HFFc6 (cell line): Measurements from ENCODE around the gene SIGLECL1. TPM values are rescaled to one million over a fixed set of nuclear protein-coding genes. Genes with fewer than 3 reads are reported as not detected.

Experiments
- DNase-seq: peaks from one replicate; pipeline ENCODE4 v3.0.0-alpha.2; 2018
- H3K27ac Mint-ChIP-seq: 2 replicates; pipeline ENCODE4 v1.8.0; 2020; ENCODE audit warnings: mild to moderate bottlenecking, mixed read lengths
- H3K27me3 Mint-ChIP-seq: 2 replicates; pipeline ENCODE4 v1.8.0; 2021; ENCODE audit warnings: mild to moderate bottlenecking, moderate library complexity, mixed read lengths; ENCODE audit not compliant: insufficient read depth
- H3K36me3 Mint-ChIP-seq: 2 replicates; pipeline ENCODE4 v1.8.0; 2021; ENCODE audit warnings: low read depth, mixed read lengths
- H3K4me1 Mint-ChIP-seq: 2 replicates; pipeline ENCODE4 v1.8.0; 2020; ENCODE audit warnings: low read depth, mixed read lengths
- H3K4me3 Mint-ChIP-seq: 2 replicates; pipeline ENCODE4 v1.8.0; 2020; ENCODE audit warnings: mild to moderate bottlenecking, moderate library complexity, mixed read lengths
- H3K9me3 Mint-ChIP-seq: 2 replicates; pipeline ENCODE4 v1.8.0; 2020; ENCODE audit warnings: mild to moderate bottlenecking, mixed read lengths
- microRNA-seq: library from miRNA; unstranded; fragments of <30 nt; microRNA quantifications from one replicate; pipeline ENCODE4, GENCODE V29; 2019
- total RNA-seq, 6 experiments: library from RNA; stranded (reverse); fragmentation: NEBNext Ultra II Directional; extraction: Animal tissue kit (Norgen Biotek cat#: 25700); gene quantifications; 2 replicates in 1 of 6; 3 replicates in 5 of 6; pipeline ENCODE4 v1.2.3, GENCODE V29; 2021
- TF ChIP-seq, protein P1 (sequence below): fragments of 200-600 bp; sonication (generic); IDR thresholded peaks from 2 replicates; pipeline ENCODE4 v1.5.0; 2021; ENCODE audit warnings: antibody characterized with exemption, mild to moderate bottlenecking

Gene SIGLECL1
- total RNA-seq, 6 experiments from 2014 or later, result not detected

DNA sequence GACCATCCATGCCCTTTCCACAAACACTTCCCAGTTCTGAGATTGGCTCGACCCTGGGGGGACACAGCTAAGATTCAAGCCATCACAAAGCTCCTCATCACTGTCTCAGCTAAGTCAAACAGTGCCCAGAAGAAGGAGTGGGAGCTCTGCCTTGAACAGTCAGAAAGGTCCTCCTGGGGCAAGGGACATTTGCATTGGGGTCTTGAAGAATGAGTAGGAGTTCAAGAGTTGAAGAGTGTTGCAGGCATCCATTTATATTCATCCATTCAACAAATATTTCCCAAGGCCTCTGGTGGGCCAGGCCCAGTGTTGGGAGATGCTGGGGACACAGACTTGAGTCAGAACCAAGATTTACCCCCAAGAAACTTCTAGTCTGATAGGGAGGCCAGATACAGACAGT, 67.1 kb downstream of the SIGLECL1 start:
- Mint-ChIP-seq H3K4me3 (no peak overlapping the region), H3K4me1 (no peaks in the 10 kb centered on the region), H3K9me3 (peaks cover 13% of the 10 kb centered on the region), H3K36me3 (no peaks in the 10 kb centered on the region), H3K27ac (no peak overlapping the region), H3K27me3 (peaks cover 7% of the 10 kb centered on the region)
- TF ChIP-seq, protein P1, sequence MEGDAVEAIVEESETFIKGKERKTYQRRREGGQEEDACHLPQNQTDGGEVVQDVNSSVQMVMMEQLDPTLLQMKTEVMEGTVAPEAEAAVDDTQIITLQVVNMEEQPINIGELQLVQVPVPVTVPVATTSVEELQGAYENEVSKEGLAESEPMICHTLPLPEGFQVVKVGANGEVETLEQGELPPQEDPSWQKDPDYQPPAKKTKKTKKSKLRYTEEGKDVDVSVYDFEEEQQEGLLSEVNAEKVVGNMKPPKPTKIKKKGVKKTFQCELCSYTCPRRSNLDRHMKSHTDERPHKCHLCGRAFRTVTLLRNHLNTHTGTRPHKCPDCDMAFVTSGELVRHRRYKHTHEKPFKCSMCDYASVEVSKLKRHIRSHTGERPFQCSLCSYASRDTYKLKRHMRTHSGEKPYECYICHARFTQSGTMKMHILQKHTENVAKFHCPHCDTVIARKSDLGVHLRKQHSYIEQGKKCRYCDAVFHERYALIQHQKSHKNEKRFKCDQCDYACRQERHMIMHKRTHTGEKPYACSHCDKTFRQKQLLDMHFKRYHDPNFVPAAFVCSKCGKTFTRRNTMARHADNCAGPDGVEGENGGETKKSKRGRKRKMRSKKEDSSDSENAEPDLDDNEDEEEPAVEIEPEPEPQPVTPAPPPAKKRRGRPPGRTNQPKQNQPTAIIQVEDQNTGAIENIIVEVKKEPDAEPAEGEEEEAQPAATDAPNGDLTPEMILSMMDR, result no peak
- no peak for DNase-seq

Small RNAs within 50 kb of the gene (microRNA-seq; reads per million reads assigned to microRNA genes)
- not detected for gene MIR8074

Other genes starting within 250 kb of the SIGLECL1 start
- gene KLK8, start 249.5 kb upstream of the SIGLECL1 start, total RNA-seq, result not detected
- gene KLK10, start 231.4 kb upstream of the SIGLECL1 start, total RNA-seq, result not detected
- gene KLK11, start 224.5 kb upstream of the SIGLECL1 start, total RNA-seq, result not detected
- gene KLK12, start 216.1 kb upstream of the SIGLECL1 start, total RNA-seq, result not detected
- gene KLK13, start 186.0 kb upstream of the SIGLECL1 start, total RNA-seq, result not detected
- gene KLK14, start 168.2 kb upstream of the SIGLECL1 start, total RNA-seq, result under 1 TPM in 1 of 6 experiments, not detected in 5; 0.23 TPM
- gene CTU1, start 142.7 kb upstream of the SIGLECL1 start, total RNA-seq, result 1 to 10 TPM; 5.0 to 8.9 (median 5.9) TPM
- not detected for gene SIGLEC9, start 126.2 kb upstream of the SIGLECL1 start, total RNA-seq
- not detected for gene SIGLEC7, start 108.8 kb upstream of the SIGLECL1 start, total RNA-seq
- gene CD33, start 26.0 kb upstream of the SIGLECL1 start, total RNA-seq, result not detected
- not detected for gene IGLON5, start 60.6 kb downstream of the SIGLECL1 start, total RNA-seq
- 1 to 10 TPM in 2 of 6 experiments, under 1 TPM in 4; 0.79 to 1.6 (median 0.89) TPM for gene VSIG10L, start 91.1 kb downstream of the SIGLECL1 start, total RNA-seq
- gene ETFB, start 115.3 kb downstream of the SIGLECL1 start, total RNA-seq, result 100 to 1,000 TPM; 109 to 157 (median 132) TPM
- gene CLDND2, start 117.9 kb downstream of the SIGLECL1 start, total RNA-seq, result 1 to 10 TPM in 3 of 6 experiments, under 1 TPM in 3; 0.60 to 2.3 (median 0.94) TPM
- not detected for gene NKG7, start 121.6 kb downstream of the SIGLECL1 start, total RNA-seq
- not detected for gene LIM2, start 136.9 kb downstream of the SIGLECL1 start, total RNA-seq
- not detected for gene C19orf84, start 139.5 kb downstream of the SIGLECL1 start, total RNA-seq
- gene SIGLEC10, start 166.6 kb downstream of the SIGLECL1 start, total RNA-seq, result not detected
- gene SIGLEC8, start 207.4 kb downstream of the SIGLECL1 start, total RNA-seq, result not detected
- gene CEACAM18, start 227.5 kb downstream of the SIGLECL1 start, total RNA-seq, result not detected